Measurements from ENCODE around the gene LRRIQ4. TPM values are rescaled to one million over a fixed set of nuclear protein-coding genes. Genes with fewer than 3 reads are reported as not detected.

Gene LRRIQ4
- total and polyA plus RNA-seq, 2 experiments from 2014 or later, result not detected

DNA sequence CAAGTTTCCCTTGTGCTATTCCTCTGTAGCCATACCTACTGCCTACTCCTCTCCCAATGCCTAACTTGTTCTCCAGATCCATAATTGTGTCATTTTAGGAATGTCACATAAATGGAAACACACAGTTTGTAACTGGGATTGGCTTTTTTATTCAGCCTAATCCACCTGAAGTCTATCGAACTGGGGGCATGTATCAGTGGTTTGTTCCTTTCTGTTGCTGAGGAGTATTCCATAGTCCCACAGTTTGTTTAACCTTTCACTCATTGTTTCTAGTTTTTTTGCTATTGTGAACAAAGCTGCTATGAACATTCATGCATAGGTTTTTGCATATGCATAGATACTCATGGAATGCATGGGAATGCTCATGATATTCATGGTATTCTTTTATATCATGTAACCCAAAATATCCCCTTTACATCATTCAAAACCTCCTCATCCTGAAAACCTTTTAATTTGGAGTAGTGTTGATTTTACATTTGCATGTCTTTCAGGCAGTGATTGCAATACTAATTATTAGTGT lies 25.9 kb downstream of the LRRIQ4 start:
- no peak overlapping the region for H3K27ac ChIP-seq
- no peaks in the 10 kb centered on the region for H4K20me1 ChIP-seq (ENCODE audit: insufficient read depth)
- H3K79me2 ChIP-seq (ENCODE audit: insufficient read depth), result no peaks in the 10 kb centered on the region
- no peak overlapping the region for H3K9ac ChIP-seq
- DNase-seq, result no peak
- peaks cover 22% of the 10 kb centered on the region for H3K4me1 ChIP-seq (ENCODE audit: insufficient read depth)
- peaks cover 21% of the 10 kb centered on the region for H3F3A ChIP-seq (ENCODE audit: insufficient read depth)
- no peaks in the 10 kb centered on the region for H3K27me3 ChIP-seq (replicated peaks; ENCODE audit: insufficient read depth)
- H2AFZ ChIP-seq, result no peak overlapping the region
- H3K4me3 ChIP-seq, result no peak overlapping the region
- in situ Hi-C loops (cut with MboI), result no loop called here
- TF ChIP-seq EZH2phosphoT487 (IDR thresholded peaks at IDR 0.05; ENCODE audit: insufficient read depth, low read depth) (no peak), EZH2 (IDR thresholded peaks at IDR 0.05; ENCODE audit: insufficient read depth, poor library complexity, severe bottlenecking) (no peak)
- H3K9me3 ChIP-seq (ENCODE audit: low read depth), result no peaks in the 10 kb centered on the region
- no peak overlapping the region for H3K4me2 ChIP-seq (ENCODE audit: unreplicated experiment)
- H3K36me3 ChIP-seq (ENCODE audit: low read depth), result no peaks in the 10 kb centered on the region
- H3K9me2 ChIP-seq (ENCODE audit: insufficient read depth), result no peaks in the 10 kb centered on the region
- WGBS, 2 experiments (ENCODE audit: low coverage in 1 of 2, low lambda C conversion rate in 2 of 2, missing lambda C conversion rate in 2 of 2), result 97 to 100% methylated on average over 1 of the region's 1 CpG

- no peaks in the 10 kb centered on the region for H3K27me3 ChIP-seq (replicated peaks; ENCODE audit: insufficient read depth)
- no peak overlapping the region for H3K9ac ChIP-seq
- peaks cover 13% of the 10 kb centered on the region for H3K4me1 ChIP-seq (ENCODE audit: insufficient read depth)
- no peaks in the 10 kb centered on the region for H3K36me3 ChIP-seq (ENCODE audit: low read depth)
- H4K20me1 ChIP-seq (ENCODE audit: insufficient read depth), result no peaks in the 10 kb centered on the region
- no peaks in the 10 kb centered on the region for H3K9me2 ChIP-seq (ENCODE audit: insufficient read depth)
- H3K4me3 ChIP-seq, result no peak overlapping the region
- DNase-seq, result no peak
- no peak overlapping the region for H2AFZ ChIP-seq
- H3F3A ChIP-seq (ENCODE audit: insufficient read depth), result peaks cover 15% of the 10 kb centered on the region
- in situ Hi-C loops (cut with MboI), result no loop called here
- H3K27ac ChIP-seq, result no peak overlapping the region
- TF ChIP-seq EZH2 (IDR thresholded peaks at IDR 0.05; ENCODE audit: insufficient read depth, poor library complexity, severe bottlenecking) (no peak), EZH2phosphoT487 (IDR thresholded peaks at IDR 0.05; ENCODE audit: insufficient read depth, low read depth) (no peak)
- no peaks in the 10 kb centered on the region for H3K79me2 ChIP-seq (ENCODE audit: insufficient read depth)
- H3K4me2 ChIP-seq (ENCODE audit: unreplicated experiment), result no peak overlapping the region
- WGBS, 2 experiments (ENCODE audit: low coverage in 1 of 2, low lambda C conversion rate in 2 of 2, missing lambda C conversion rate in 2 of 2), result 65 to 69% methylated on average over 4 of the region's 4 CpGs
- H3K9me3 ChIP-seq (ENCODE audit: low read depth), result no peaks in the 10 kb centered on the region
These were observed 28.5 kb downstream of the LRRIQ4 start for GRCh38 chr3:169841171-169841570.

DNA sequence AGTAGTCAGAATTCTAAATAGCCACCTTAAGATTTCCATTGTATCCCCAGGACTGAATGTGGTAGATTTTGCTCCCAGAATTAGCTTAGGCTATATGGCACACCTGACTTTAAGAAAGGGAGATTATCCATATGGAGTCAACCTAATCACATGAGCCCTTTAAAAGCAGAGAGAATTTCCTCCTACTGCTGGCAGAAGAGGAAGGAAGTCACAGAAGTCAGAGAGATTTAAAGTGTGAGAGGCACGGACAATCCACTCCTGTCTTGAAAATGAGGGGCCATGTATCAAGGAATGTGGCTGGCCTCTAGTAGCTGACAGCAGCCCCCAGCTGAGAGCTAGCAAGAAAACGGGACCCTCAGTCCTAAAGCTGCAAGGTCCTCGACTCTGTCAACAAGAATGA lies 30.3 kb downstream of the LRRIQ4 start:
- peaks cover 14% of the 10 kb centered on the region for H3K4me1 ChIP-seq (ENCODE audit: insufficient read depth)
- no peak overlapping the region for H2AFZ ChIP-seq
- no peak overlapping the region for H3K4me2 ChIP-seq (ENCODE audit: unreplicated experiment)
- H3F3A ChIP-seq (ENCODE audit: insufficient read depth), result peaks cover 21% of the 10 kb centered on the region; the same call in 1 of the 2 replicates
- no peaks in the 10 kb centered on the region for H4K20me1 ChIP-seq (ENCODE audit: insufficient read depth)
- no peak for TF ChIP-seq EZH2phosphoT487 (IDR thresholded peaks at IDR 0.05; ENCODE audit: insufficient read depth, low read depth)
- TF ChIP-seq EZH2 (IDR thresholded peaks at IDR 0.05; ENCODE audit: insufficient read depth, poor library complexity, severe bottlenecking), result no peak
- H3K9me2 ChIP-seq (ENCODE audit: insufficient read depth), result no peaks in the 10 kb centered on the region
- no peak for DNase-seq
- in situ Hi-C loops (cut with MboI), result no loop called here
- no peak overlapping the region for H3K4me3 ChIP-seq
- H3K9ac ChIP-seq, result no peak overlapping the region
- no peaks in the 10 kb centered on the region for H3K36me3 ChIP-seq (ENCODE audit: low read depth)
- H3K27ac ChIP-seq, result no peak overlapping the region
- no peaks in the 10 kb centered on the region for H3K79me2 ChIP-seq (ENCODE audit: insufficient read depth)
- H3K27me3 ChIP-seq (replicated peaks; ENCODE audit: insufficient read depth), result no peaks in the 10 kb centered on the region
- no peaks in the 10 kb centered on the region for H3K9me3 ChIP-seq (ENCODE audit: low read depth)
- WGBS, 2 experiments (ENCODE audit: low coverage in 1 of 2, low lambda C conversion rate in 2 of 2, missing lambda C conversion rate in 2 of 2), result 26 to 37% methylated on average over 3 of the region's 3 CpGs

DNA sequence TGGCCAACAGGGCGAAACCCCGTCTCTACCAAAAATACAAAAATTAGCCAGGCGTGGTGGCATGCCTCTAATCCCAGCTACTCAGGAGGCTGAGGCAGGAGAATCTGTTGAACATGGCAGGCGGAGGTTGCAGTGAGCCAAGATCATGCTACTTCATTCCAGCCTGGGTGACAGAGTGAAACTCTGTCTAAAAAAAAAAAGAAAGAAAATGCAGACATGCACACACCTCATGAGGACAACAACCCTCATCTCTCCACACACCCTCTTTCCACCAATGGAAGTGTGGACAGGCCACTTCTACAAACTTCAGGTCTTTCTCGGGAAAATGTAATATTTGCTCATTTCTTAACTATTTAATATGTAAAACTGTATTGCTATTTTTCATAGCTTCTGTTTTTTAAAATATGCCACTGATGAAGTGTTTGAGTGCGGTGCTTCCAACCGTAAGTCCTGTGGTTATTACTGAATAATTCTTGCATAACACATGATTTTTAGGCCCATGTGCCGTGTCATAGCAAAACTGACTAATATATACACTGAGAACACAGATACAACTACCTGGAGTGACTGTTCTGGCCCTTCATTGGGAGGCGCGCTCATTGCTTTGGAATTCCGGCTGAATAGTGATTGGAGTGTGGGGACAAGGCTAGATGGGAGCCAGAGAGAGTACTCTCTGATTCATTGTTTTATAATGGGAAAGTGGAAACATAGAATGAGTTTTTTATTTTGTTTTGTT lies 34.0 kb downstream of the LRRIQ4 start:
- Histone ChIP-seq H3K9me2 (ENCODE audit: insufficient read depth) (no peaks in the 10 kb centered on the region), H3K9ac (0 out of 2 replicates have a peak overlapping the region, but pooled peaks have one; percentile 30)

More for the DNA sequence above, 34.0 kb downstream of the LRRIQ4 start:
- Histone ChIP-seq H3K27me3 (replicated peaks; ENCODE audit: insufficient read depth) (no peaks in the 10 kb centered on the region), H3K79me2 (ENCODE audit: insufficient read depth) (no peaks in the 10 kb centered on the region), H3F3A (ENCODE audit: insufficient read depth) (peaks cover 21% of the 10 kb centered on the region; the same call in 1 of the 2 replicates), H4K20me1 (ENCODE audit: insufficient read depth) (no peaks in the 10 kb centered on the region), H3K27ac (peak overlapping the region; percentile 72), H3K4me3 (no peak overlapping the region), H3K36me3 (ENCODE audit: low read depth) (no peaks in the 10 kb centered on the region), H2AFZ (no peak overlapping the region), H3K4me2 (ENCODE audit: unreplicated experiment) (peak overlapping the region; percentile 30), H3K9me3 (ENCODE audit: low read depth) (no peaks in the 10 kb centered on the region), H3K4me1 (ENCODE audit: insufficient read depth) (peaks cover 20% of the 10 kb centered on the region)
- DNase-seq, result peak; percentile 91
- in situ Hi-C loops (cut with MboI), result no loop called here
- TF ChIP-seq EZH2 (IDR thresholded peaks at IDR 0.05; ENCODE audit: insufficient read depth, poor library complexity, severe bottlenecking), result no peak
- no peak for TF ChIP-seq EZH2phosphoT487 (IDR thresholded peaks at IDR 0.05; ENCODE audit: insufficient read depth, low read depth)
- WGBS, 2 experiments (ENCODE audit: low coverage in 1 of 2, low lambda C conversion rate in 2 of 2, missing lambda C conversion rate in 2 of 2), result 62 to 63% methylated on average over 11 of the region's 11 CpGs
